HEK293 (cell line): ENCODE data around the gene SOCS6.

Source experiments
- CTCF ChIA-PET: fragments of 350-600 bp; formaldehyde crosslinking; extraction: SDS; loops from one replicate; lab custom pipeline; 2021; ENCODE audit warnings: antibody characterized with exemption; lab: Yijun Ruan, JAX
- POLR2A ChIA-PET: fragments of 300-600 bp; formaldehyde crosslinking; extraction: SDS; loops from one replicate; lab custom pipeline; 2020; ENCODE audit warnings: antibody characterized with exemption, inconsistent platforms; lab: Yijun Ruan, JAX
- H3K27ac ChIP-seq: fragments of 200-500 bp; sonication (Bioruptor generic); 2 replicates; pipeline ENCODE4 v1.5.1; 2014; ENCODE audit warnings: low read depth, low read length, control low read depth, inconsistent platforms; ENCODE audit errors: extremely low read depth
- H3K36me3 ChIP-seq, 2 experiments: fragments of 200-500 bp in 1 of 2; sonication (Bioruptor generic) in 1 of 2; 1 replicate in 1 of 2; 2 replicates in 1 of 2; pipeline ENCODE4 v1.5.1; 2014 to 2017; ENCODE audit warnings: inconsistent platforms in 2 of 2, low read length in 2 of 2; ENCODE audit not compliant: control insufficient read depth in 2 of 2, insufficient read depth in 1 of 2
- H3K4me1 ChIP-seq: fragments of 200-500 bp; sonication (Bioruptor generic); 2 replicates; pipeline ENCODE4 v1.5.1; 2014; ENCODE audit warnings: mild to moderate bottlenecking, low read length, inconsistent platforms; ENCODE audit not compliant: control insufficient read depth, insufficient read depth
- H3K4me3 ChIP-seq: 2 replicates; pipeline ENCODE4 v1.5.1; 2011; ENCODE audit warnings: low read depth, mild to moderate bottlenecking, control low read depth, low read length, moderate library complexity
- H3K9me3 ChIP-seq: fragments of 200-500 bp; sonication (Bioruptor generic); 2 replicates; pipeline ENCODE4 v1.5.1; 2014; ENCODE audit warnings: low read depth, low read length, inconsistent platforms; ENCODE audit not compliant: control insufficient read depth, insufficient read depth
- GLIS1 ChIP-seq: fragments of 450-650 bp; formaldehyde crosslinking; IDR thresholded peaks from 2 replicates; pipeline ENCODE4 v1.5.1; 2016; ENCODE audit warnings: missing biosample characterization, missing genetic modification characterization
- KLF16 ChIP-seq: fragments of 450-650 bp; formaldehyde crosslinking; IDR thresholded peaks from 2 replicates; pipeline ENCODE4 v1.5.1; 2017; ENCODE audit warnings: missing biosample characterization, missing genetic modification characterization
- OSR2 ChIP-seq: fragments of 450-650 bp; formaldehyde crosslinking; IDR thresholded peaks from 2 replicates; pipeline ENCODE4 v1.5.1; 2016; ENCODE audit warnings: missing biosample characterization, missing genetic modification characterization
- ZBTB17 ChIP-seq: fragments of 450-650 bp; formaldehyde crosslinking; IDR thresholded peaks from 2 replicates; pipeline ENCODE4 v1.5.1; 2016; ENCODE audit warnings: missing biosample characterization, missing genetic modification characterization
- ZBTB7A ChIP-seq: fragments of 450-650 bp; formaldehyde crosslinking; IDR thresholded peaks from 2 replicates; pipeline ENCODE4 v1.5.1; 2016; ENCODE audit warnings: low read depth, missing biosample characterization, missing genetic modification characterization
- ZNF155 ChIP-seq: fragments of 450-650 bp; formaldehyde crosslinking; IDR thresholded peaks from 2 replicates; pipeline ENCODE4 v1.5.1; 2016; ENCODE audit warnings: missing biosample characterization, missing genetic modification characterization
- ZNF221 ChIP-seq: fragments of 450-650 bp; formaldehyde crosslinking; IDR thresholded peaks from 2 replicates; pipeline ENCODE4 v1.5.1; 2017; ENCODE audit warnings: missing biosample characterization, missing genetic modification characterization, borderline replicate concordance
- ZNF248 ChIP-seq: fragments of 450-650 bp; formaldehyde crosslinking; IDR thresholded peaks from 2 replicates; pipeline ENCODE4 v1.5.1; 2017; ENCODE audit warnings: missing biosample characterization, missing genetic modification characterization
- ZNF311 ChIP-seq: fragments of 450-650 bp; formaldehyde crosslinking; IDR thresholded peaks from 2 replicates; pipeline ENCODE4 v1.5.1; 2017; ENCODE audit warnings: missing biosample characterization, missing genetic modification characterization, borderline replicate concordance
- ZNF37A ChIP-seq: fragments of 450-650 bp; IDR thresholded peaks from 2 replicates; pipeline ENCODE4 v1.5.1; 2018; ENCODE audit warnings: missing biosample characterization, missing genetic modification characterization
- ZNF426 ChIP-seq: fragments of 450-650 bp; formaldehyde crosslinking; IDR thresholded peaks from 2 replicates; pipeline ENCODE4 v1.5.1; 2017; ENCODE audit warnings: missing biosample characterization, missing genetic modification characterization, mild to moderate bottlenecking, inconsistent platforms, moderate library complexity
- ZNF530 ChIP-seq: fragments of 450-650 bp; formaldehyde crosslinking; IDR thresholded peaks from 2 replicates; pipeline ENCODE4 v1.5.1; 2016; ENCODE audit warnings: low read depth, missing biosample characterization, missing genetic modification characterization
- ZNF610 ChIP-seq: fragments of 450-650 bp; formaldehyde crosslinking; IDR thresholded peaks from 2 replicates; pipeline ENCODE4 v1.5.1; 2016; ENCODE audit warnings: missing biosample characterization, missing genetic modification characterization, borderline replicate concordance
- ZNF664 ChIP-seq: fragments of 450-650 bp; formaldehyde crosslinking; IDR thresholded peaks from 2 replicates; pipeline ENCODE4 v1.5.1; 2016; ENCODE audit warnings: missing biosample characterization, missing genetic modification characterization
- ZNF747 ChIP-seq: fragments of 450-650 bp; formaldehyde crosslinking; IDR thresholded peaks from 2 replicates; pipeline ENCODE4 v1.5.1; 2016; ENCODE audit warnings: missing biosample characterization, missing genetic modification characterization
- ZSCAN16 ChIP-seq: fragments of 450-650 bp; formaldehyde crosslinking; IDR thresholded peaks from 2 replicates; pipeline ENCODE4 v1.5.1; 2016; ENCODE audit warnings: missing biosample characterization, missing genetic modification characterization
- ZSCAN30 ChIP-seq: fragments of 450-650 bp; IDR thresholded peaks from 2 replicates; pipeline ENCODE4 v1.5.1; 2018; ENCODE audit warnings: missing biosample characterization, mild to moderate bottlenecking, missing genetic modification characterization, moderate library complexity
- TF ChIP-seq, protein P1 (sequence below): fragments of 450-650 bp; formaldehyde crosslinking; IDR thresholded peaks from 2 replicates; pipeline ENCODE4 v1.5.1; 2016; ENCODE audit warnings: missing biosample characterization, missing genetic modification characterization
- TF ChIP-seq, protein P2 (sequence below): IDR thresholded peaks from 2 replicates; pipeline ENCODE4 v1.6.1; 2011; ENCODE audit warnings: mild to moderate bottlenecking, low read depth, low read length, borderline replicate concordance
- TF ChIP-seq, protein P3 (sequence below): fragments of 450-650 bp; formaldehyde crosslinking; IDR thresholded peaks from 2 replicates; pipeline ENCODE4 v1.5.1; 2017; ENCODE audit warnings: missing biosample characterization, missing genetic modification characterization
- TF ChIP-seq, protein P4 (sequence below): sonication (generic); formaldehyde crosslinking; IDR thresholded peaks from 2 replicates; pipeline ENCODE4 v1.8.1; 2022; ENCODE audit warnings: mild to moderate bottlenecking, moderate library complexity, missing genetic modification reagents
- TF ChIP-seq, protein P5 (sequence below): fragments of 450-650 bp; IDR thresholded peaks from 2 replicates; pipeline ENCODE4 v1.5.1; 2018; ENCODE audit warnings: missing biosample characterization, mild to moderate bottlenecking, missing genetic modification characterization
- TF ChIP-seq, protein P6 (sequence below): fragments of 450-650 bp; formaldehyde crosslinking; IDR thresholded peaks from 2 replicates; pipeline ENCODE4 v1.5.1; 2016; ENCODE audit warnings: missing biosample characterization, missing genetic modification characterization, low read depth

SOCS6 gene

DNA sequence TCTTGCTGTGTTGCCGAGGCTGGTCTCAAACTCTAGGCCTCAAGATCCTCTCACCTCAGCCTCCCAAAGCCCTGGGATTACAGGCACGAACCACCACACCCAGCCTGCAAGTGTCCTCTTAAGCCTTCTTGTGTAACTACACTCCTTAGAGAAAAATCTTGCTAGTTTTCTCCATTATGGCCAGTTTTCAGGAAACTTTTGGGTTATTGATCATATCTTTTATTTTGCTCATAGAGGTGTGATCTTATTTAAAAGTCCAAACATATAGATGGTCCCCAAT lies 2.4 kb downstream of the SOCS6 start:
- Histone ChIP-seq H3K36me3 (no peaks in the 10 kb centered on the region; a peak in 1 of 3 replicates), H3K4me1 (peaks cover 30% of the 10 kb centered on the region), H3K9me3 (no peaks in the 10 kb centered on the region), H3K27ac (no peak overlapping the region), H3K4me3 (no peak overlapping the region)
- TF ChIP-seq ZNF530 (tag by site-specific recombination): no peak
- TF ChIP-seq, protein P1, sequence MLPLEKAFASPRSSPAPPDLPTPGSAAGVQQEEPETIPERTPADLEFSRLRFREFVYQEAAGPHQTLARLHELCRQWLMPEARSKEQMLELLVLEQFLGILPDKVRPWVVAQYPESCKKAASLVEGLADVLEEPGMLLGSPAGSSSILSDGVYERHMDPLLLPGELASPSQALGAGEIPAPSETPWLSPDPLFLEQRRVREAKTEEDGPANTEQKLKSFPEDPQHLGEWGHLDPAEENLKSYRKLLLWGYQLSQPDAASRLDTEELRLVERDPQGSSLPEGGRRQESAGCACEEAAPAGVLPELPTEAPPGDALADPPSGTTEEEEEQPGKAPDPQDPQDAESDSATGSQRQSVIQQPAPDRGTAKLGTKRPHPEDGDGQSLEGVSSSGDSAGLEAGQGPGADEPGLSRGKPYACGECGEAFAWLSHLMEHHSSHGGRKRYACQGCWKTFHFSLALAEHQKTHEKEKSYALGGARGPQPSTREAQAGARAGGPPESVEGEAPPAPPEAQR (tag by site-specific recombination): no peak
- no peak for TF ChIP-seq ZNF610 (tag by site-specific recombination)
- no peak for TF ChIP-seq ZNF221 (tag by site-specific recombination)
- no peak for TF ChIP-seq ZSCAN16 (tag by site-specific recombination)
- TF ChIP-seq ZNF37A (tag by site-specific recombination): no peak
- no peak for TF ChIP-seq ZNF664 (tag by site-specific recombination)
- no peak for TF ChIP-seq KLF16 (tag by site-specific recombination)
- TF ChIP-seq ZNF155 (tag by site-specific recombination): no peak
- TF ChIP-seq ZNF248: no peak
- no peak for TF ChIP-seq ZNF747 (tag by site-specific recombination)
- TF ChIP-seq, protein P2, sequence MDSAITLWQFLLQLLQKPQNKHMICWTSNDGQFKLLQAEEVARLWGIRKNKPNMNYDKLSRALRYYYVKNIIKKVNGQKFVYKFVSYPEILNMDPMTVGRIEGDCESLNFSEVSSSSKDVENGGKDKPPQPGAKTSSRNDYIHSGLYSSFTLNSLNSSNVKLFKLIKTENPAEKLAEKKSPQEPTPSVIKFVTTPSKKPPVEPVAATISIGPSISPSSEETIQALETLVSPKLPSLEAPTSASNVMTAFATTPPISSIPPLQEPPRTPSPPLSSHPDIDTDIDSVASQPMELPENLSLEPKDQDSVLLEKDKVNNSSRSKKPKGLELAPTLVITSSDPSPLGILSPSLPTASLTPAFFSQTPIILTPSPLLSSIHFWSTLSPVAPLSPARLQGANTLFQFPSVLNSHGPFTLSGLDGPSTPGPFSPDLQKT: no peak
- TF ChIP-seq ZBTB7A: no peak
- no peak for TF ChIP-seq ZBTB17 (tag by site-specific recombination)
- TF ChIP-seq, protein P3, sequence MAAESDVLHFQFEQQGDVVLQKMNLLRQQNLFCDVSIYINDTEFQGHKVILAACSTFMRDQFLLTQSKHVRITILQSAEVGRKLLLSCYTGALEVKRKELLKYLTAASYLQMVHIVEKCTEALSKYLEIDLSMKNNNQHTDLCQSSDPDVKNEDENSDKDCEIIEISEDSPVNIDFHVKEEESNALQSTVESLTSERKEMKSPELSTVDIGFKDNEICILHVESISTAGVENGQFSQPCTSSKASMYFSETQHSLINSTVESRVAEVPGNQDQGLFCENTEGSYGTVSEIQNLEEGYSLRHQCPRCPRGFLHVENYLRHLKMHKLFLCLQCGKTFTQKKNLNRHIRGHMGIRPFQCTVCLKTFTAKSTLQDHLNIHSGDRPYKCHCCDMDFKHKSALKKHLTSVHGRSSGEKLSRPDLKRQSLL (tag by site-specific recombination): no peak
- TF ChIP-seq GLIS1 (tag by site-specific recombination): no peak
- TF ChIP-seq ZSCAN30 (tag by site-specific recombination): no peak
- TF ChIP-seq, protein P4, sequence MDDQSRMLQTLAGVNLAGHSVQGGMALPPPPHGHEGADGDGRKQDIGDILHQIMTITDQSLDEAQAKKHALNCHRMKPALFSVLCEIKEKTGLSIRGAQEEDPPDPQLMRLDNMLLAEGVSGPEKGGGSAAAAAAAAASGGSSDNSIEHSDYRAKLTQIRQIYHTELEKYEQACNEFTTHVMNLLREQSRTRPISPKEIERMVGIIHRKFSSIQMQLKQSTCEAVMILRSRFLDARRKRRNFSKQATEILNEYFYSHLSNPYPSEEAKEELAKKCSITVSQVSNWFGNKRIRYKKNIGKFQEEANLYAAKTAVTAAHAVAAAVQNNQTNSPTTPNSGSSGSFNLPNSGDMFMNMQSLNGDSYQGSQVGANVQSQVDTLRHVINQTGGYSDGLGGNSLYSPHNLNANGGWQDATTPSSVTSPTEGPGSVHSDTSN (CRISPR knock-in tag): no peak
- POLR2A ChIA-PET: no interaction called here
- CTCF ChIA-PET: interaction anchor here (0.7 to 1.5 kb wide), 2 partner anchors 9 to 143 kb away, joined by 3 read pairs; no protein-coding TSS in a partner anchor

DNA sequence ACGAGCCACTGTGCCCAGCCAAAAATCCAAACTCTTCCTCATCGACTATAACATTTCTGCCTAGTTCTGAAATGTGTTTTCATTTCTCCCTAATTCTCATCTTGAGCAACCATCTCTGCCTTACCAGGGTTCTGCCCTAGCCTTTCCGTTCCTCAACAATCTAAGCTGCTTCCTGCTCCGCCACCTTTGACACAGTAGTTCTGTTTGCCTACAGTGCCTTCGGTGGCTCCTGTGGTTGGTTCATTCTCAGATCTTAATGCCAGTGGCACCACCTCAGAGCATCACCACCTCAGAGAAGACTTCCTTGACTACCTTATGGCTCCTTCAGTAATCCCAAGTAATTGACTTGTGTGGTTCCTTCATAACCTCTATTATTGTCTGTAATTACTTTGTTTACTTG lies 3.8 kb downstream of the SOCS6 start:
- Histone ChIP-seq H3K4me3 (no peak overlapping the region), H3K36me3 (no peaks in the 10 kb centered on the region; a peak in 1 of 3 replicates), H3K9me3 (no peaks in the 10 kb centered on the region), H3K4me1 (peaks cover 32% of the 10 kb centered on the region), H3K27ac (no peak overlapping the region; the same call in 1 of the 2 replicates)
- POLR2A ChIA-PET: no interaction called here
- CTCF ChIA-PET: interaction anchor here (1.5 kb wide), 1 partner anchor 142 kb away, joined by 3 read pairs; no protein-coding TSS in a partner anchor
- peak; percentile 59 for TF ChIP-seq OSR2 (tag by site-specific recombination)
- TF ChIP-seq, protein P5, sequence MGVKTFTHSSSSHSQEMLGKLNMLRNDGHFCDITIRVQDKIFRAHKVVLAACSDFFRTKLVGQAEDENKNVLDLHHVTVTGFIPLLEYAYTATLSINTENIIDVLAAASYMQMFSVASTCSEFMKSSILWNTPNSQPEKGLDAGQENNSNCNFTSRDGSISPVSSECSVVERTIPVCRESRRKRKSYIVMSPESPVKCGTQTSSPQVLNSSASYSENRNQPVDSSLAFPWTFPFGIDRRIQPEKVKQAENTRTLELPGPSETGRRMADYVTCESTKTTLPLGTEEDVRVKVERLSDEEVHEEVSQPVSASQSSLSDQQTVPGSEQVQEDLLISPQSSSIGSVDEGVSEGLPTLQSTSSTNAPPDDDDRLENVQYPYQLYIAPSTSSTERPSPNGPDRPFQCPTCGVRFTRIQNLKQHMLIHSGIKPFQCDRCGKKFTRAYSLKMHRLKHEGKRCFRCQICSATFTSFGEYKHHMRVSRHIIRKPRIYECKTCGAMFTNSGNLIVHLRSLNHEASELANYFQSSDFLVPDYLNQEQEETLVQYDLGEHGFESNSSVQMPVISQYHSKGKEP (tag by site-specific recombination): no peak
- no peak for TF ChIP-seq ZNF311
- TF ChIP-seq ZNF530 (tag by site-specific recombination): peak; percentile 83
- TF ChIP-seq ZNF426: no peak
- TF ChIP-seq, protein P6, sequence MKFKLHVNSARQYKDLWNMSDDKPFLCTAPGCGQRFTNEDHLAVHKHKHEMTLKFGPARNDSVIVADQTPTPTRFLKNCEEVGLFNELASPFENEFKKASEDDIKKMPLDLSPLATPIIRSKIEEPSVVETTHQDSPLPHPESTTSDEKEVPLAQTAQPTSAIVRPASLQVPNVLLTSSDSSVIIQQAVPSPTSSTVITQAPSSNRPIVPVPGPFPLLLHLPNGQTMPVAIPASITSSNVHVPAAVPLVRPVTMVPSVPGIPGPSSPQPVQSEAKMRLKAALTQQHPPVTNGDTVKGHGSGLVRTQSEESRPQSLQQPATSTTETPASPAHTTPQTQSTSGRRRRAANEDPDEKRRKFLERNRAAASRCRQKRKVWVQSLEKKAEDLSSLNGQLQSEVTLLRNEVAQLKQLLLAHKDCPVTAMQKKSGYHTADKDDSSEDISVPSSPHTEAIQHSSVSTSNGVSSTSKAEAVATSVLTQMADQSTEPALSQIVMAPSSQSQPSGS (tag by site-specific recombination): no peak
